Muscle of leg (tissue), 11 donors: Measurements from ENCODE around the gene ST6GAL2. TPM values are rescaled to one million over a fixed set of nuclear protein-coding genes. Genes with fewer than 3 reads are reported as not detected.

Experiments
- DNase-seq: peaks from one replicate; pipeline ENCODE4 v3.0.0; 2013
- H3K27ac ChIP-seq: one replicate; pipeline ENCODE4 v1.5.1; 2013; ENCODE audit warnings: mild to moderate bottlenecking, low read length, control low read depth
- H3K27me3 ChIP-seq: one replicate; pipeline ENCODE4 v1.6.1; 2013; ENCODE audit warnings: low read length; ENCODE audit not compliant: control insufficient read depth, insufficient read depth
- H3K36me3 ChIP-seq: one replicate; pipeline ENCODE4 v1.6.1; 2013; ENCODE audit warnings: low read length; ENCODE audit not compliant: control insufficient read depth, insufficient read depth
- H3K4me1 ChIP-seq: one replicate; pipeline ENCODE4 v1.6.1; 2013; ENCODE audit warnings: low read length; ENCODE audit not compliant: control insufficient read depth, insufficient read depth
- H3K4me3 ChIP-seq: one replicate; pipeline ENCODE4 v1.5.1; 2013; ENCODE audit warnings: low read length, control low read depth
- H3K9me3 ChIP-seq: replicated peaks from 2 replicates; pipeline ENCODE4 v1.6.1; 2013; ENCODE audit warnings: low read depth, low read length; ENCODE audit not compliant: control insufficient read depth
- WGBS: methylation state at CpG from one replicate; pipeline ENCODE4 v1.1.5; 2013; ENCODE audit warnings: missing lambda C conversion rate; ENCODE audit not compliant: insufficient coverage; 5-methylcytosine and 5-hydroxymethylcytosine counted together
- polyA plus RNA-seq, 8 donors: library from polyadenylated mRNA; unstranded; fragments of 120-200 nt; gene quantifications; one replicate each; pipeline versions ENCODE4 v1.2.1 to v1.2.3, GENCODE V29; 2013; ENCODE audit warnings: inconsistent platforms in 1 of 8, low replicate concordance in 1 of 8; ENCODE audit not compliant: insufficient read length in 8 of 8, insufficient read depth in 1 of 8
- total RNA-seq: library from RNA; stranded (reverse); fragments of 120-200 nt; gene quantifications from one replicate; pipeline ENCODE4 v1.2.4, GENCODE V29; 2013

The ST6GAL2 gene
- total and polyA plus RNA-seq, 9 donors, result 2.5 to 5.5 (median 4.8) TPM

DNA sequence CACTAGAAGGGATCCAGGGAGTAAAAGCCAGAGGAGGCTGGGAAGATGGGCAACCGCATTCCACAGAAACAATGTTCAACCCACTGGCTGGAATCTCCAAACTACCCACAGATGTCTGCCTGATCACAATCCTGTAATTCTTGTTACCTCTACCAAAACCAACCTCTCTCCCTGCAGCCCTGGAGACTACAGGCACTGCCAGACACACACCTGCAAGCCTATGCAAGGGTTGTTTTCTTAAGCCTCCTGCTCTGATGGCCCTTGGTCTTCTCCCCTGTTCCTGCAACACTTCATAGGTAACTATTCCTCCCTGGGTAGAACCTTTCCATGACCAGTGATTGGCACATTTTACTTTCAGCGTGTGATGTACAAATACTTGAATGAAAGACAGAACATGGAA, 21.9 kb downstream of the ST6GAL2 start:
- H3K27me3 ChIP-seq, result no peaks in the 10 kb centered on the region
- no CpG with 5 or more reads among the region's 2 CpGs for whole genome bisulfite sequencing
- H3K4me3 ChIP-seq, result no peak overlapping the region
- no peak for DNase-seq
- no peaks in the 10 kb centered on the region for H3K4me1 ChIP-seq
- H3K9me3 ChIP-seq, result no peaks in the 10 kb centered on the region
- H3K27ac ChIP-seq, result no peak overlapping the region
- no peaks in the 10 kb centered on the region for H3K36me3 ChIP-seq

DNA sequence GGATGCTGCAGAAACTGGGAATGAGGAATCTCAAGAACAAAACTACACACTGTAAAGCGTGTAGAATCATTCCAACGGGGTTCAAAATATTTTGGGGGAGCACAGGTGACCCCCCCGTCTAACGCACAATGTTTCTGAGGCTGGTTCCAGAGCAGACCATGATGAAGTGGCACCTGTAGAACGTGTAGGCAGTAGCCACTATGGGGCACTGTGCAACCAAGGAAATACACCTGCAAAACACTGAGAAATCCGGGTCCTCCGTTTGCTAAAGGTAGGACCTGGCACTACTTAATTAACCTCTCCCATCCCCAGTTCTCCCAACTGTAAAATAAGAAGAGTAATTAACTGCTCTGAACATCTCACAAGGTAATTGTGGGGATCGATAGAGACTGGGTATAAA, 22.6 kb downstream of the ST6GAL2 start:
- Histone ChIP-seq H3K4me3 (no peak overlapping the region), H3K4me1 (no peaks in the 10 kb centered on the region), H3K27me3 (no peaks in the 10 kb centered on the region), H3K9me3 (peaks cover 6% of the 10 kb centered on the region), H3K36me3 (no peaks in the 10 kb centered on the region), H3K27ac (no peak overlapping the region)
- DNase-seq, result no peak
- 85% methylated on average over 5 of the region's 8 CpGs for WGBS

DNA sequence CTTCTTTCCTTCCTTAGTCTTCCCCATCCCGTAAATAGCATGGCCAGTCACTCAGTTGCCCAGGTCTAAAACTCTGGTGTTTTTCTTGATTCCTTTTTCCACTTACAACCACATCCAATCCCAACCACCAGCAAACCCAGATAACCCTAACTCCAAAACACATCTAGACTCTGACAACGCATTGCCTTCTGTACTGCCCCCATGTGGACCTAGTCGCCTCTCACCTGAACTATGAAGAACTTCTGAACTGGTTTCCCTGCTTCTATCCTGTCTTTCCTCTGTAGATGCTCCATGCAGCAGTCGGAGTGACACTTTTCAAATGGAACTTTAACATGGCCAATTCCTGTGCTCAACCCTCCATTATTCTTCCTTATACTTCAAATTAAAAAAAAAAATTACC, 26.5 kb downstream of the ST6GAL2 start:
- H3K9me3 ChIP-seq, result peaks cover 8% of the 10 kb centered on the region
- 94% methylated on average over 4 of the region's 4 CpGs for WGBS
- no peak overlapping the region for H3K27ac ChIP-seq
- H3K4me3 ChIP-seq, result no peak overlapping the region
- H3K27me3 ChIP-seq, result no peaks in the 10 kb centered on the region
- no peaks in the 10 kb centered on the region for H3K4me1 ChIP-seq
- DNase-seq, result no peak
- H3K36me3 ChIP-seq, result no peaks in the 10 kb centered on the region

DNA sequence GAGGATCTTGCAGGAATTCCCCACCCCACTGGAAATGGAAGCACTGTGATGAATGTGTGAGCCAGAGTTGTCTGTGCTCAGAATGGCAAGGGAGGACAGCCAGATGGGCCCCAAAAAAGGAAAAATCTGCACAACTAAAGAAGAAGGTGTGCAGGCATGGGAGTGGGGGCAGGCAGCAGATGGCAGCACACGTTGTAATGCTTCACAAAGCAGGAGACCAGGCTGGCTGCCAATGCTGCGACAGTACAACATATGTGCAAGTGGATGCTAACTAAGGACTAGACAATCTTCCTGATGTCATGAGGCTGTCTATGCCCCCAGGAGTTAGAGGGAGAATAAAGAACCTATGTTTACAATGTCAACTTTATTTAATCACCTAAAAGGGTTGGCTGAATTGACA, 27.2 kb downstream of the ST6GAL2 start:
- no peak for DNase-seq
- Histone ChIP-seq H3K27ac (no peak overlapping the region), H3K4me1 (no peaks in the 10 kb centered on the region), H3K4me3 (no peak overlapping the region), H3K36me3 (no peaks in the 10 kb centered on the region), H3K27me3 (no peaks in the 10 kb centered on the region), H3K9me3 (peaks cover 8% of the 10 kb centered on the region)
- WGBS, result 86% methylated on average over 1 of the region's 2 CpGs

DNA sequence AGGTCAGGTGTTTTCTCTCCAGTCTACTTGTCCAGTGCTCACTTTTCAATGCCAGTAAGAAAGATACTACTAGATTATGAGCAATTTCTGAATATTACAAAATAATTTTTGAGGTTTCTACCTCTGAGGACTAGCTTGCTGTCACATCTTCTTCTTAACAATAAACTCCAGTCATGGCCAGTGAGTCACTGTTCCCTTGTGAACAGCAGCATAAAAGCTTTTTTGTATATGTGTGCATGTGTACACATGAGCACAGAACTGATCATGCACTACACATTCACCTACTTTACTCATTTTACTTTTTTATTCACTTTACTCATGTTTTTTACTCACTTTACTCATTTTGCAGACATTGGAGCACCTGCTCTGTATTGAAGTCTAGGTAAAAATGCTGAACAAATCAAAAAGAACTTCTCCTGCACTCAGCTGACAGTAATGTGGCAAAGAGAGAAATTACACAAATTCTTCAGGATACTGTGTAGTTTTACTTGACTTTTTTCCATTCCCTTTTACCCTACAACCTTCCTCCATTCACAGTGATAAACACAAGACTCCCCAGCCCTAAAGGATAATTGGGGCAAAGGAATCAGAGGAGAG, 28.0 kb downstream of the ST6GAL2 start:
- H3K27ac ChIP-seq, result no peak overlapping the region
- H3K27me3 ChIP-seq, result no peaks in the 10 kb centered on the region
- H3K36me3 ChIP-seq, result no peaks in the 10 kb centered on the region
- H3K9me3 ChIP-seq, result peaks cover 8% of the 10 kb centered on the region
- H3K4me3 ChIP-seq, result no peak overlapping the region
- no peaks in the 10 kb centered on the region for H3K4me1 ChIP-seq
- DNase-seq, result no peak

DNA sequence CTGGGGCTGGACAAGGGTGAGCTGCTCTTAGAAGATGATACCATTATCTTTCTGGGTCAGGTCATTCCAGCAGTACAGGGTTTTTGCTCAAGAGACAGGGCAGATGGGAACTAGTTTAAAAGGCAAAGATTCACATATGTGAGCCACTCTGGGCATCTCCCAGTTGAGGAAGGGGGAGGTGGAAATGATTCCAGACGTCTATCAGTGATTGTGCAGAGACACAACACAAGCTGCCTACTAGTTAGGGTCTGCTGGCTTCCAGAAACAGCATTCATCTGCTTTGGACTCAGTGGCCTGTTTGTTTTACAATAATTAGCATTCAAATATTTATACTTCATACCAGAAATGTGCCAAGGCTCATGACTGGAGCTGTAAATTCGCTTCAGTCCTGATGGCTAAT, 32.3 kb downstream of the ST6GAL2 start:
- Histone ChIP-seq H3K27me3 (no peaks in the 10 kb centered on the region), H3K9me3 (peaks cover 5% of the 10 kb centered on the region), H3K27ac (no peak overlapping the region), H3K36me3 (no peaks in the 10 kb centered on the region), H3K4me3 (no peak overlapping the region), H3K4me1 (peaks cover 5% of the 10 kb centered on the region)
- WGBS, result 100% methylated on average over 1 of the region's 2 CpGs
- no peak for DNase-seq

DNA sequence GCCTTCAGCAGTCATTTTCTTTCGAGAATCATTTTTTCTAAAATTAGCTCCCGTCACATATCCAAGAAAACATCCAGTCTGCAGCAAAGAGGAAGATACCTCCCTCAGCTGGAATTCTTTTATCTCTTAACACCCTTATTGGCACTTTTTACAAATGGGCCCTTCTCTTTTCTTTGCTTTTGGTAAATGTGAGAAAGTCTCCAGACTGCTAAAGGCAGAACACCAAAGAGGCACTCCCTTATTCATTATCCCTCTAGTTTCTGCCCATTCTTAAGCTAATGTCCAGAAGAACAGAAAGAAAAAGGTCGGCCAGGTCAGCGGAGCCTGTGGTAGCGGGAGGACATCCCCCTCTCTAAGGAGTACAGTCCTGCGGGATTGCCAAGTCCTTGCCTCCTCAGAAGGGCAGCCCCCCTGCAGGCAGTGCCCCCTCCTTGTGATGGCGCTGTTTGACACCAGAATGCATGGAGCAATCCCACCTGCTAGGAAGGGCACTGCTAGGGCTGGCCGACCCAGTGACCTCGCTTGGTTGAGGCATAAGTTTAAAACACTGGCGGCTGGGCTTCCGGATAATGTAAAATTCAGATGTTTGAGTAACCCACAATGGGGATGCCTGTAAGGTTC, 34.0 kb downstream of the ST6GAL2 start:
- Histone ChIP-seq H3K36me3 (no peaks in the 10 kb centered on the region), H3K4me1 (peaks cover 8% of the 10 kb centered on the region), H3K27me3 (no peaks in the 10 kb centered on the region), H3K9me3 (no peaks in the 10 kb centered on the region), H3K27ac (no peak overlapping the region), H3K4me3 (no peak overlapping the region)
- DNase-seq, result no peak
- WGBS, result 52% methylated on average over 6 of the region's 11 CpGs

DNA sequence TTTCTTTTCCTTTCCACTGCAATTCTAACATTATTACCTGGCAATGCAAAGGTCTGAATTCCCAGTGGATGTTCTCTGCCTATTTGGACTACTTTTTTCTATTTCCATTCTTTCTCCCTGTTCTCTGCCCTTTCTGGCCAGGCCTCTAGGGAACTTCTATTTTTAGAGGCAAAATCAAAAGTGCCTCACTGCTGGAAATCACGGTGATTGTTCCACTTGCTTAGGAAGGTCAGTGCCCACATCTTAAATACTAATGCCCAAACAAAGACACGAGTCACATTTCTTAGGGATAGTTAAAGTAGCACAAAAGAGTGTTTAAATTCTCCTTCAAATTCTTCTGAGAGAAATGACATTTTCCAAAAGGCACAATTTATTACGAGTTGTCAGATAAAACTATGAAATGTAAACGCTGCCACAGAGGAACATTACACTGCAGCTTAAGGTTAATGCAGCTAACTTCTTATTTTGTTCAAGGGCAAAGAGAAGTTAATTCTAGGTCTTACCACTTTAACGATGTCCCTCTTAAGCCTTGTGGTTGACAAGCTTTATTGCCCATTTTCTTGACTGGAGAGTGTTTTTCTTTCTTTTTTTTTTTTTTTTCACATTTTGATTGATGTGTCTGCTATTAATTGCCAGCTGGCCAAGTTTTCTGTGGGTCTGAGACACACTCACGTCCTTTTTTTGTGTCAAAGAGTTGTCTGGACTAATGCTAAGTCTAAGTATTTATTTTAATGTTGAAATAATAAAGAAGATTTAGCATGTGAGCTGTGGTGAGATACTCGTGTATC, 34.7 kb downstream of the ST6GAL2 start:
- Histone ChIP-seq H3K4me3 (no peak overlapping the region), H3K36me3 (no peaks in the 10 kb centered on the region), H3K9me3 (no peaks in the 10 kb centered on the region), H3K4me1 (peaks cover 8% of the 10 kb centered on the region), H3K27ac (no peak overlapping the region), H3K27me3 (no peaks in the 10 kb centered on the region)
- WGBS, result no CpG with 5 or more reads among the region's 7 CpGs
- DNase-seq, result no peak

DNA sequence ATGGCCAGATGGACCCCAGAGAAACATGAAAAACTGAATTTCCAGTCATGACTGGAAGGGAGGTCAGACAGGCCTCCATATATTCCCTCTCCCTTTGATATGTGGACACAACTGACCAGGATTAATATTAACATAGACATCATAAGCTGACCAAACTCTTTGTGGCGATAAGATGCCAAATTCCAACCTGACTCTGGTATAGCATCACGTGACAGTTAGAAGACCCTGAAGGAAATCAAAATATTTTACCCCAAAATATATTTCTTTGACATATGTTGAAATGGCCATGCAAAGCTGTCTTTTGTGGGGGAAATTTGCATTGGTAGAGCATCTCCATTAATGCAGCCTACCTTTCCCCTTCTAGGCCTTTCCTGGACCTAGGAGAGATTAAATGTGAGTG, 36.7 kb downstream of the ST6GAL2 start:
- Histone ChIP-seq H3K9me3 (no peaks in the 10 kb centered on the region), H3K27me3 (no peaks in the 10 kb centered on the region), H3K36me3 (no peaks in the 10 kb centered on the region), H3K27ac (no peak overlapping the region), H3K4me1 (peaks cover 8% of the 10 kb centered on the region), H3K4me3 (no peak overlapping the region)
- DNase-seq, result no peak
- no CpG with 5 or more reads among the region's 2 CpGs for WGBS

DNA sequence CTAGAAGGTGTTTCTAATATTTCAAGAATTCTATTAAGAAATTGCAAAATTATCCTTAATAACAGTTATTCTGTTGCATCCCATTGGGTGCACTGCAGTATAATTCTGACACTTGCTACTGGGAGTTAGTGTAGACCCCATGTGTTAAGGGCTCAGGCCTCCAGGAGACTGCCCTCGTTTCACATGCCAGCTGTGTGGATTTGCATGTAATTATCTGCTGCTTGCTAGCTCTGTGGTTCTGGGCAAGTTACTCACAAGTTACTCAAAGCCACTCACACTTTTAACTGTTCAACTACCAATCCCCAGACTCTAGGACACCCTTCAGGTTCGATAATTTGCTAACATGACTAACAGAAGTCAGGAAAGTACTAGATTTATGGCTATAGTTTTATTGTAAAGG, 38.6 kb downstream of the ST6GAL2 start:
- H3K36me3 ChIP-seq, result no peaks in the 10 kb centered on the region
- DNase-seq, result no peak
- 50% methylated on average over 1 of the region's 2 CpGs for WGBS
- no peak overlapping the region for H3K27ac ChIP-seq
- no peaks in the 10 kb centered on the region for H3K9me3 ChIP-seq
- peaks cover 11% of the 10 kb centered on the region for H3K4me1 ChIP-seq
- no peak overlapping the region for H3K4me3 ChIP-seq
- H3K27me3 ChIP-seq, result no peaks in the 10 kb centered on the region
